Fibroblast of skin of left biceps (primary cell): ENCODE data around the gene IRS2.

Experiments used
- DNase-seq, 2 experiments: peaks; one replicate each; pipeline ENCODE4 v3.0.0-alpha.2; 2013; ENCODE audit warnings: low read depth in 2 of 2

Gene IRS2

GRCh38 chr13:109706015-109706715 is 80.2 kb downstream of the IRS2 start:
- DNase-seq = no peak

DNA sequence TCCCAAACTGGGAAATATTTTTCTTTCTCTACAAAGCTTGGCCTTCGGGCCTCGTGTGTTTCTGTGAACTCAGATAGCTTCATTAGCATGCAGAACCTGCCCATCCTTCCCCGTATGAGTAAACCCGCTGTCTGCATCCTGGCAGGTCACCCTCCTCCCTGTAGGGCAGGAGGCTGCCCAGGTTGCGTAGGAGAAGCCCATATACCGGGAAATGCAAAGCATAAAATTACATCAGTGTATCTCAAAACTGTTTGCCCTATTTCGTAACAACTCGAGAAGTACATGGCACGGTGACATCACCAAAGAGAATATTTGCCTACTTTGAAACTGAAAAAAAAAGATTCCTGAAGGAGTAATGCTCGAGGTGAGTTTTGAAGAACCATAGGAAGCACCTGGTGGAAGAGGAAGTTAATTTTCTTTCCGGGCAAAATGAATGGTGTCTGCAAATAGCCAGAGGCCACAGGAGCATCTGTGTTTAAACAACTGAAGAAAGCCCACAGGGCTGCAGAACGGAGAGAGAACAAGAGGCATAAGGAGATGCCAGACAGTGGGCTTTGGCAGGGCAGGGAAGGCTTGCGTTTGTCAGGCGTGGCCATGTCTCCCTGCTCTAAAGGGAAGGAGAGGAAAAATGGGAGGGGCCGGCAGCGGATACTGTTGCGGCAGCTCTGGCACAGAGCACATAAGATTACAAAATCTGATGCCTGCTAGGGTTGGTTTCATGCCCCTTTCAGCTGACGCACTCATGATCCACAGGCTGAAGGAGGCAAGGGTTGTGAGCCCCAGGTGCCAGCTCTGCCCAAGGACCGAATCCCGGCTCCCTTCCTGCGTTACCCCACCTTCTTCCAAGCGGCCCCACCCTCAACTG is 81.4 kb downstream of the IRS2 start:
- no peak for DNase-seq

- DNase-seq = no peak
These were observed 83.1 kb downstream of the IRS2 start for GRCh38 chr13:109703250-109703649.
